GM12878 (cell line): ENCODE results near the gene RADX. TPM values are rescaled to one million over a fixed set of nuclear protein-coding genes. Genes with fewer than 3 reads are reported as not detected.
A peak's percentile ranks its signal among the peaks of the same experiment; 100 is the strongest.

Source experiments
- ATAC-seq: fragments of 200-7000 bp; cut with Tn5 transposase; 3 replicates; pipeline ENCODE4 v1.9.1; 2020; ENCODE audit warnings: mild to moderate bottlenecking, moderate library complexity
- BruUV-seq: library from RNA; stranded (reverse); fragments of 400-500 nt; replicated peaks from 2 replicates; lab custom pipeline; 2021; lab: Mats Ljungman, UMichigan
- CTCF ChIA-PET: fragments of 300-600 bp; sonication (Branson Sonifier 250); formaldehyde crosslinking; extraction: SDS; loops from one replicate; lab custom pipeline; 2021; ENCODE audit warnings: inconsistent platforms; lab: Yijun Ruan, JAX
- POLR2A ChIA-PET: fragments of 350-600 bp; formaldehyde crosslinking; extraction: SDS; loops from one replicate; lab custom pipeline; 2021; ENCODE audit warnings: inconsistent platforms; lab: Charles Lee
- RAD21 ChIA-PET: fragments of 300-600 bp; sonication (Branson Sonifier 250); formaldehyde crosslinking; loops from one replicate; lab custom pipeline; 2023; ENCODE audit warnings: antibody characterized with exemption; ENCODE audit not compliant: unreplicated experiment; lab: Charles Lee
- SMC1A ChIA-PET: fragments of 300-600 bp; sonication (Branson Sonifier 250); formaldehyde crosslinking; loops from one replicate; lab custom pipeline; 2023; ENCODE audit not compliant: unreplicated experiment, uncharacterized antibody; lab: Charles Lee
- DNase-seq: peaks from one replicate; pipeline ENCODE4 v3.0.0-alpha.2; 2011; ENCODE audit warnings: low read depth, low spot score
- FAIRE-seq: peaks from 3 replicates; lab custom pipeline; 2011; peaks lifted over from hg19 to GRCh38; lab: Jason Lieb, UNC
- H2AFZ ChIP-seq: 2 replicates; pipeline ENCODE4 v1.6.0; 2011; ENCODE audit warnings: low read depth, low read length, control low read depth; ENCODE audit not compliant: control insufficient read depth
- H3K27ac ChIP-seq: 2 replicates; pipeline ENCODE4 v1.5.1; 2011; ENCODE audit warnings: control low read depth; ENCODE audit not compliant: control insufficient read depth, insufficient read depth
- H3K27me3 ChIP-seq, 2 experiments: replicated peaks in 1 of 2; 2 replicates each; pipeline versions ENCODE4 v1.6.0 to v1.6.1; 2011; ENCODE audit warnings: low read length in 1 of 2; ENCODE audit not compliant: control insufficient read depth in 2 of 2, insufficient read depth in 2 of 2
- H3K36me3 ChIP-seq, 2 experiments: 2 replicates each; pipeline ENCODE4 v1.5.1; 2011; ENCODE audit warnings: low read length in 1 of 2; ENCODE audit not compliant: control insufficient read depth in 2 of 2, insufficient read depth in 2 of 2
- H3K4me1 ChIP-seq: 2 replicates; pipeline ENCODE4 v1.6.1; 2011; ENCODE audit warnings: mild to moderate bottlenecking, low read length, moderate library complexity, mixed read lengths; ENCODE audit not compliant: control insufficient read depth, insufficient read depth
- H3K4me2 ChIP-seq: 2 replicates; pipeline ENCODE4 v1.6.0; 2011; ENCODE audit warnings: control low read depth; ENCODE audit not compliant: control insufficient read depth, insufficient read depth
- H3K4me3 ChIP-seq: fragments of 200-600 bp; sonication (generic); 2 replicates; pipeline ENCODE4 v1.5.1; 2016
- H3K79me2 ChIP-seq: 2 replicates; pipeline ENCODE4 v1.6.0; 2011; ENCODE audit warnings: low read length; ENCODE audit not compliant: control insufficient read depth, insufficient read depth
- H3K9ac ChIP-seq: 2 replicates; pipeline ENCODE4 v1.8.0; 2011; ENCODE audit warnings: low read length, control low read depth, mixed read lengths; ENCODE audit not compliant: control insufficient read depth, insufficient read depth
- H3K9me3 ChIP-seq: replicated peaks from 3 replicates; pipeline ENCODE4 v1.5.1; 2011; ENCODE audit warnings: mild to moderate bottlenecking, low read length; ENCODE audit not compliant: control insufficient read depth, insufficient read depth
- H4K20me1 ChIP-seq: 2 replicates; pipeline ENCODE4 v1.6.0; 2011; ENCODE audit not compliant: control insufficient read depth, insufficient read depth
- BHLHE40 ChIP-seq, 2 experiments: fragments of 450-650 bp in 1 of 2; IDR thresholded peaks; 2 replicates each; pipeline ENCODE4 v1.6.1; 2011 to 2017; ENCODE audit warnings: low read depth in 2 of 2, borderline replicate concordance in 1 of 2, improper control_type of control experiment in 1 of 2, low read length in 1 of 2, mild to moderate bottlenecking in 1 of 2
- CREM ChIP-seq: IDR thresholded peaks from 2 replicates; pipeline ENCODE4 v1.6.1; 2014; ENCODE audit warnings: antibody characterized with exemption, low read depth
- ESRRA ChIP-seq: IDR thresholded peaks from 2 replicates; pipeline ENCODE4 v1.6.1; 2012; ENCODE audit warnings: mild to moderate bottlenecking, low read length, improper control_type of control experiment
- GATAD2B ChIP-seq: fragments of 450-650 bp; conservative IDR thresholded peaks from 2 replicates; pipeline ENCODE4 v1.6.1; 2017; ENCODE audit warnings: low read depth, mild to moderate bottlenecking, moderate library complexity
- HDGF ChIP-seq: fragments of 450-650 bp; IDR thresholded peaks from 2 replicates; pipeline ENCODE4 v1.6.1; 2016; ENCODE audit warnings: antibody characterized with exemption
- MEF2B ChIP-seq: fragments of 450-650 bp; IDR thresholded peaks from 2 replicates; pipeline ENCODE4 v1.6.1; 2018; ENCODE audit warnings: mild to moderate bottlenecking, moderate library complexity; ENCODE audit not compliant: partially characterized antibody, poor library complexity, severe bottlenecking
- SMARCA5 ChIP-seq: fragments of 450-650 bp; IDR thresholded peaks from 2 replicates; pipeline ENCODE4 v1.6.1; 2017; ENCODE audit warnings: mild to moderate bottlenecking
- ZSCAN29 ChIP-seq: fragments of 450-650 bp; IDR thresholded peaks from 2 replicates; pipeline ENCODE4 v1.6.1; 2017; ENCODE audit warnings: mild to moderate bottlenecking, moderate library complexity
- WGBS: methylation state at CpG from one replicate; pipeline ENCODE4 v1.1.6; 2016; ENCODE audit warnings: low lambda C conversion rate; ENCODE audit not compliant: insufficient replicate concordance, insufficient coverage; ENCODE audit errors: missing lambda C conversion rate; 5-methylcytosine and 5-hydroxymethylcytosine counted together
- in situ Hi-C: fragments of 300-500 bp; cut with MboI; formaldehyde crosslinking; loops from 9 replicates; pipeline ENCODE4 v1.14.3; 2018; ENCODE audit warnings: mixed read lengths
- intact Hi-C: fragments of 100-400 bp; cut with micrococcal nuclease; formaldehyde crosslinking; loops from one replicate; pipeline ENCODE4 v1.14.2; 2022; ENCODE audit not compliant: unreplicated experiment
- polyA plus RNA-seq, 11 experiments: library from polyadenylated mRNA; depleted of rRNA in 4 of 11; unstranded in 6 of 11; stranded (reverse) in 5 of 11; fragments of >200 nt; fragmentation: Nextera tagmentation in 4 of 11; fragmentation: Illumina TruSeq in 1 of 11; extraction: Ambion mirVana in 4 of 11; extraction: Trizol in 1 of 11; gene quantifications; 1 replicate in 1 of 11; 2 replicates in 10 of 11; pipeline versions ENCODE4 v1.2.1 to v1.2.3, GENCODE V29; 2011 to 2016; ENCODE audit warnings: inconsistent platforms in 2 of 11, missing spikeins in 2 of 11, low read depth in 1 of 11
- total RNA-seq, 4 experiments: library from RNA; depleted of rRNA in 3 of 4; stranded (reverse); fragments of >200 nt in 3 of 4; fragmentation: Illumina TruSeq in 1 of 4; extraction: Trizol in 1 of 4; gene quantifications; 2 replicates each; pipeline versions ENCODE4 v1.2.1 to v1.2.3, GENCODE V29; 2013 to 2021

RADX gene
- total and polyA plus RNA-seq, 10 of the 15 experiments (the other 5 are each of a cell fraction or from before 2014, with no cell fraction given), result 4.3 to 24.2 (median 12.4) TPM

GRCh38 chrX:106588801-106589200, 23.0 kb upstream of the RADX start (continued):
- TF ChIP-seq BHLHE40 (IDR thresholded peaks at IDR 0.05; ENCODE audit: borderline replicate concordance in 1 of 2, low read depth in 2 of 2, low read length in 1 of 2) (0 out of 4 replicates have a peak, but pooled peaks of 1 of the 2 experiments have one; percentile 13), GATAD2B (no peak)

GRCh38 chrX:106599411-106599810, 12.4 kb upstream of the RADX start:
- Histone ChIP-seq H2AFZ (no peak overlapping the region), H4K20me1 (no peaks in the 10 kb centered on the region), H3K4me1 (no peaks in the 10 kb centered on the region; the same call in 1 of the 2 replicates), H3K4me2 (peak overlapping the region; percentile 7; the same call in 1 of the 2 replicates), H3K9ac (no peak overlapping the region), H3K4me3 (no peak overlapping the region), H3K36me3 (no peaks in the 10 kb centered on the region), H3K27ac (no peak overlapping the region), H3K27me3 (no peaks in the 10 kb centered on the region), H3K9me3 (no peaks in the 10 kb centered on the region), H3K79me2 (no peaks in the 10 kb centered on the region)
- CTCF ChIA-PET, result no interaction called here
- FAIRE-seq (no peak), DNase-seq (no peak), ATAC-seq (peak; percentile 77)
- RAD21 ChIA-PET, result no interaction called here
- POLR2A ChIA-PET, result interaction anchor here (1.3 kb wide), 1 partner anchor 12 kb away, joined by 5 read pairs; the partner anchor contains the start of gene RADX
- SMC1A ChIA-PET, result interaction anchor here (0.7 to 1.8 kb wide), 3 partner anchors 9 to 20 kb away, joined by 4 to 5 read pairs (median 4); partner anchors contain the start of gene RADX
- no TSS peak for BruUV-seq
- intact Hi-C loops (no loop called here), in situ Hi-C loops (no loop called here)
- TF ChIP-seq MEF2B (peak; percentile 48), ESRRA (no peak), HDGF (no peak)
- 3% methylated on average over 2 of the region's 2 CpGs for WGBS

- Histone ChIP-seq H2AFZ (no peak overlapping the region), H3K27me3 (no peaks in the 10 kb centered on the region), H3K9me3 (no peaks in the 10 kb centered on the region), H3K36me3 (no peaks in the 10 kb centered on the region), H3K4me3 (no peak overlapping the region), H3K79me2 (no peaks in the 10 kb centered on the region), H3K27ac (no peak overlapping the region), H4K20me1 (no peaks in the 10 kb centered on the region), H3K4me2 (no peak overlapping the region), H3K9ac (no peak overlapping the region), H3K4me1 (no peaks in the 10 kb centered on the region)
- CTCF ChIA-PET, result no interaction called here
- WGBS, result 19% methylated on average over 1 of the region's 1 CpG
- POLR2A ChIA-PET, result no interaction called here
- DNase-seq (no peak), ATAC-seq (no peak), FAIRE-seq (no peak)
- TF ChIP-seq SMARCA5 (no peak), ZSCAN29 (no peak), CREM (no peak)
- intact Hi-C loops, result no loop called here
- SMC1A ChIA-PET, result interaction anchor here (2.1 kb wide), 1 partner anchor 13 kb away, joined by 4 read pairs; no protein-coding TSS in a partner anchor
- in situ Hi-C loops, result no loop called here
- no TSS peak for BruUV-seq
- RAD21 ChIA-PET, result no interaction called here
Observed at GRCh38 chrX:106606571-106606970, 5.2 kb upstream of the RADX start.
